ENCODE measurements around the gene LRBA. TPM values are rescaled to one million over a fixed set of nuclear protein-coding genes. Genes with fewer than 3 reads are reported as not detected.

The LRBA gene
- total RNA-seq, 4 donors from 2014 or later: 28.3 to 38.2 (median 32.1) TPM

DNA sequence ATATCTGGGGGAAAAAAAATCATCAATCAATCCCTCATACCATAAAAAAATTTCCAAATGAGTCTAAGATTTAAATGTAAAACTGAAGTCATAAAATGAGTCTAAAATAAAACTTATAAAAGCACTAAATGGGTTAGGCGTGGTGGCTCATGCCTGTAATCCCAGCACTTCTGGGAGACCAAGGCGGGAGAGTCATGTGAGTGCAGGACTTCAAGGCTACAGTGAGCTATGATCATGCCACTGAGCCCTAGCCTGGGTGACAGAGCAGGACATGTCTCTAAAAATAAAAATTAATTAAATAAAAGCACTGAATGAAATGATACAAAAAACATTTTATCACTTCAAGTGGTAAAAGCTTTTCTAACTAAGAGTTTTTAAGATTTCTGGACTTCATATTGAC lies 83.3 kb downstream of the LRBA start:
- no peak for TF ChIP-seq CTCF (IDR thresholded peaks at IDR 0.05; ENCODE audit: low read depth)

- no peak for TF ChIP-seq CTCF (IDR thresholded peaks at IDR 0.05; ENCODE audit: low read depth)
Measured at GRCh38 chr4:150931005-150931404, 84.1 kb downstream of the LRBA start.

DNA sequence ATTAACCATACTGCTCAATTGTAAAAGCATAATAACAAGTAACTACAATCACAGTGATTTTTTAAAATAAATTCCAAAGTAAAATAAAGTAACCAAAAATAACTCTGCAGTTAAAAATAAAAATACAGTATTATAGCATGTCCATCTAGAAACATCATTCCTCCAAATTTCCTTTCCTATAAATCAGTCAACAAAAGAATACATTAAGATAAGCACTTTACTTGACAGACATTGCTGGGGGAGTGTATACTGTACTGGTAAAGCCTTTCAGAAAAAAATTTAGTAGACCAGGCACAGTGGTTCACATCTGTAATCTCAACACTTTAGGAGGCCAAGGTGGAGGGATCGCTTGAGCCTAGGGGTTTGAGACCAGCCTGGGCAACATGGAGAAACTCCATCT lies 91.1 kb downstream of the LRBA start:
- TF ChIP-seq CTCF (IDR thresholded peaks at IDR 0.05; ENCODE audit: low read depth): no peak

- TF ChIP-seq CTCF (IDR thresholded peaks at IDR 0.05; ENCODE audit: low read depth): no peak
Measured at GRCh38 chr4:150911326-150911725, 103.8 kb downstream of the LRBA start.

DNA sequence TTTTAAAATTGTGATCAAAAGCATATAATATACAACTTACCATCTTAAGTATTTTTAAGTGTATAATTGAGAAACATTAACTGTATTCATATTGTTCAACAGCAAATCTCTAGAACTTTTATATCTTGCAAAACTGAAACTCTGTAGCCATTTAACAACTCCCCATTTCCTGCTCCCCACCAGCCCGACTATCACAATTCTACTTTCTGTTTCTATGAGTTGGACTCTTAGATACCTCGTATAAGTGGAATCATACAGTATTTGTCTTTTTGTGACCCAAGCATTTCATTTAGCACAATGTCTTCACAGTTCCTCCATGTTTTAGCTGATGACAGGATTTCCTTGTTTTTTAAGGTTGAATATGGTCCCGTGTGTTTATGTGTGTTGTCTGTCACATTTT lies 106.0 kb downstream of the LRBA start:
- TF ChIP-seq CTCF (IDR thresholded peaks at IDR 0.05; ENCODE audit: low read depth): no peak

DNA sequence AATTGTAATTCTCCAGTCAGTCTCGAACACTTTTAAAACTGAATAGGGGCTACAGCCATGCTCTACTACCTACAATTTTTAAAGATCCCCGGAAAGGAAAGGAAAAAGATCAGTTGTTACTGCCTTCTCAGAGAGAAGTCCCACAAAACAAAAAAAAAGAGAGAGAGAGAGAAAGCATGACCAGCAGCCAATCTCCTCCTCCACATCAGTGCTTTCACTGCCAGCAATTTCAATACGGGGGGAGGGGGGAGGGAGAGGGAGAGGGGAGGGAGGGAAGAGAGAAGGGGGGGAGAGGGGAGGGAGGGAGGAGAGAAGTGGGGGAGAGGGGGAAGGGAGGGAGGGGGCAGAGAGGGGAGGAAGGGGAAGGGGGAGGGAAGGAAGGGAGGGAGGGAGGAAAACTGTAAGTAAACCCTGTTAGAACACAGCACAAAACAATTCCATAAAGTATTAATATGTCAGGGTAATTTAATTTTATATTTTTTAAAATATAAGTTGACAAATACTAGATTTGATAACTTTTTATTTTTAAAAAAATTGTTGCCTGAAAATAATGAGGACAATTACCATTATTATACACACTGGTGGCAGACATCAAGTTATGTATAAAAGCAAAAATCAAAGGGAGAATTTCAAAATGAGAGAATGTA lies 108.0 kb downstream of the LRBA start:
- no peak for TF ChIP-seq CTCF (IDR thresholded peaks at IDR 0.05; ENCODE audit: low read depth)

GRCh38 chr4:150904671-150905070 lies 110.4 kb downstream of the LRBA start:
- TF ChIP-seq CTCF (IDR thresholded peaks at IDR 0.05; ENCODE audit: low read depth): no peak
